ENCODE results near the gene SRXN1.

SRXN1 gene

DNA sequence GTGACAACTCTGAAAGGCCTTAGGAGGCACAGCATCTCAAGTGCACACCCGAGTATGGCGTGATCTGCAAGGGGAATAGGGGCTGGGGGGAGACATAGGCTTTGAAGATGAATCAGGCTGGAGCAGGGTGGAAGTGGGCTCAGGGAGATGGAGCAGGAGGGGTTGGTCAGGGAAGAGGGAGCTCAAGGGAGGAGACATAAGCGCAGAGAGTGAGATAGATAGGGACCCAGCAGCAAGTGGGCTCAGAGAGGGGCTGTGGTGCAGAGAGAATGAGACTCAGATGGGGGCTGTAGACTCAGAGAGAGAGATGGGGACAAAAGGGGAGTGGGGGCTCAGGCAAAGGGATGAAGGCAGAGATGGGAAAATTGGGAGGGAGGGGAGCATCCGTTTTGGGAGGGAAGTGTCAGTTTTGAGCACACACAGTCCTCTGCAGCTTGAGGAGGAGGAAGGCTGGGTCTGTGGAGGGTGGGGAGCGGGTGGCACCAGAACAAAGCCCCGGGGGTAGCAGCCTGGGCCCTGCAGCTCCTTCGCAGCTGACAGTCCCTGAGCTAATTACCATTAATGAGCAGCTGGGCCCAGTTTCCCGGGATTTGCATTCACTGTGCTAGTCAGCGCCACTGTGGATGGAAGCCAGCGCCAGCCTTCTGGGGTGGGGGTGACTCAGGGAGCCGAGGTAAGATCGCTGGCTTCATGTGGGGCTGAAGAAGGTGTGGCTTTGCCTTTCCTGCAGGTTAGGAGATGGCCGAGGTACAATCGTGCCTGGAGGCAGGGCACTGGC is 18.7 kb downstream of the SRXN1 start:
- no peak for DNase-seq

DNA sequence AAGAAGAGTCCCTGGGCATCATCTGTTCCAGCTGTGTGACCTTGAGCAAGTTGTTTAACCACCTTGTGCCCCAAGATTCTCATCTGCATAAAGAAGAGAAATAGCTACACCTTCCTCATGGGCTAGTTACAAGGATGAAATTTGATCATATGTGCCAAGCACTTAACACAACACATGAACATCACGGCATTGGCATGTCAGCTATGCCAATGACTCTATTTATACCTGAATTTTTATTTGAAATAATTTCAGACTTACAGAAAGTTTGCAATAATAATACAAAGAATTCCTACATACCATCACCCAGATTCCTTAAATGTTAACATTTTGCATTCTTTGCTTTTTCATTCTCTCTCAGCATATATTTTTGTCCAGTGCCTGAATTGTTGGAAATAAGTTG is 21.9 kb downstream of the SRXN1 start:
- DNase-seq = no peak

DNA sequence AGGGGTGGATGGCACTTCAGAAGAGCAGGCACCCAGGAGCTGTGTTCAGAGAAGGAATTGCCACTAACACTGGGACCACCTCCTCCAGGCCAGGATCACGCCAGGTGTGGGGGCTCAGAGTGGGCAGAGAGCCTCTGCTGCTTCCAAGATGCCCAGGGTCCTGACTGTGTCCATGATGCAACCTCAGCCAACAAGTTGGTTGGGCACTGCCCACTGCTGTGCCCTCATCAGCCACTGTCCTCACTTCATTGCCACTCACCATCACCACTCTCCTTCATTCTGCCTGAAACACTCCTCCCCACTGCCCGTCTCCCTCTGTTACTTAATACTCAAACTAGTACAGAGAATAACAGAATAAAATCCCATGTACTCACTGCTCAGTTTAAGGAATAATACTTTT is 26.4 kb downstream of the SRXN1 start:
- no peak for DNase-seq

DNA sequence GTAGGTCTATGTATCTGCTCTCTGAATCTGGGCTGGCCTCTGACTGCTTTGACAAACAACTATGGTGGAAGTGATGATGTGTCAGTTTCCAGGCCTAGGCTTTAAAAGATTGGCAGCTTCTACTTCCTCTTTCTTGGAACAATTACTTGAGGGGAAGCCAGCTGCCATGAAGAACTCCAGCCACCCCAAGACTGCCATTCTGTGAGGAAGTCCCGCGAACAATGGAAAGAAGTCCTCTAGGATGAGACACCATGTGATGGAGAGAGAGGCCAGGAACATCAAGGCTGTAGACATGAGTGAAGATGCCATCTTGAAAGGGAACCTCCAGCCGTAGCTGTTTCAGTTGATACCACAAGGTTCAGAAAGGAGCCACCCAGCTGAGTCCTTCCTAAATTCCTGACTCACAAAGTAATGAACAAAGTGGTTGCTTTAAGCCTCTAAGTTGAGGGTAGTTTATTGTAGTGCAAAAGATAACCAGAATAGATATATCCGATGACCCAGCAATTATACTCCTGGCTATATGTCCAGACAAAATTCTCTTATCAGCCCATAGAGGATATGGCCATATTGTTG is 27.6 kb downstream of the SRXN1 start:
- DNase-seq = no peak

DNA sequence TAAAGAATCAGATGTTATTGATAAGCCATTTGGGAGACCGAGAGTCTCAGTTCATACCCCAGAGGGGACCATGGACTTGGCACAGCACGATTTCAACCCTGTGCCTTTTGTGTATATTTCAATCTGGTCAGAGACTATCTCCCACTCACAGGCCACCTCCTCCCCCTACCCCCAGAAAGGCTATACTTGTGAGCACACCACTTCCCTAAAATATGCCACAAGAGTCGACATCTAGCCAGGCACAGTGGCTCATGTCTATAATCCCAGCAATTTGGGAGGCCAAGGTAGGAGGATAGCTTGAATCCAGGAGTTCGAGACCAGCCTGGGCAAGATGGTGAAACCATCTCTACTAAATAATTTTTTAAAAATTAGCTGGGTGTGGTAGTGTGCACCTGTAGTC is 29.3 kb downstream of the SRXN1 start:
- DNase-seq = no peak

DNA sequence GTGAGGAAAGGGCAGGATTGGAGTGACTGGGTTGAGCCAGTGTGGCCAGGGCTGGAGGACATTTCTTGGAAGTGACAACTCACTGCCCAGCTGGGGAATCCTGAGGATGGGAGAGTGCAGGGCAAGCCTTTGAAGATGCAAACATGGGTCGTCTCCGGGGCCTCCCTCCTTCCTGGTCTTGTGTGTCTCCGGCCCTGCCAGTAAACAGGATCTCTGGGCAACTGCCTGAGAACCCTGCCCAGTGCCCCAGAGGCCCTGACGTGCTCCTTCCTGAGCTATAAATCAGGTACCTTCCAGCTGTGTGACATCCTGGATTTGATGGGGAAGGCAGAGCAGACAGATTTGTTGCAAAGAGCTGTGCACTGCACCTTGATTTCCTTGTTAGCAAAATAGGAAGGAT is 30.0 kb downstream of the SRXN1 start:
- no peak for DNase-seq

DNA sequence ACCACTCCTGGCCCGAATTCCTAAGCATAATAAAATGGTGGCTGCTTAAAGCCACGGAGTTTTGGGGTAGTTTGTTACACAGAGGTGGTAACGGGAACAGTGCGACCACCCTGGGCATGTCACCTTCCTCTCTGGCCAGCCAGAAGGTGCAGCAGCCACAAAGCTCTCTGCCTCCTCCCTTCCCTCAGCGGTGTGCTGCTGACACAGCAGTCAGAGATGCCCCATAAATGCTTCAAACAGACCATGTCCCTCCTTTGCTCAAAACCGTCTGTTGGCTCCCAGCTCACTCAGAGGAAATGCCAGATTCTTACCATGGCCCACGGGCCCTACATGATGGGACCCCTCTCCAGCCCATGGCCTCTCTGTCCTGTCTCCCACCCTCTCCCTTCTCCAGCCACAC is 30.8 kb downstream of the SRXN1 start:
- DNase-seq = no peak

DNA sequence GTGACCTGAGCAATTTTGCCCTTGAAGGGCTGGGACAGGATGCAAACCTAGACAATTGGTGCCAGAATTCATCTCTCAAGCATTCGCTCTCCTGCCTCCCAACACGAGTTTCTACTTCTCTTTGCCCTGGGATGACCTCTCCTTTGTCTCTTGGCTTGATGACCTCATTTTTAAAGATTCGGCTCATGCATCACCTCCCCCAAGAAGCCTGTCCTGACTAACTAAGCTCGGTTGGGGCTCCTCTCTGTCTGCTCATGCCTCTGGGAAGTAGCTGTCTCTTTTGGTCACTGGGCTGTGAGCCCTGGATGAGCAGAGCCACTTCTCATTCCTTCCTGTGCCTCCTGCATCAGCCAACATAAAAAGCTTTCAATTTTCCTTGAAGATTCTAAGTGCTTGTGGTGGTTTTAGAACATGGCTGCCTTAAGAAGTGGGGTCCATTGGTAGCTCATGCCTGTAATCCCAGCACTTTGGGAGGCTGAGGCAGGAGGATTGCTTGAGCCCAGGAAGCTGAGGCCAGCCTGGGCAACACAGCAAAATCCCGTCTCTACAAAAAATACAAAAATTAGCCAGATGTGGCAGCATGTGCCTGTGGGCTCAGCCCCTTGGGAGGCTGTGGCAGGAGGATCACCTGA is 31.8 kb downstream of the SRXN1 start:
- DNase-seq = no peak

DNA sequence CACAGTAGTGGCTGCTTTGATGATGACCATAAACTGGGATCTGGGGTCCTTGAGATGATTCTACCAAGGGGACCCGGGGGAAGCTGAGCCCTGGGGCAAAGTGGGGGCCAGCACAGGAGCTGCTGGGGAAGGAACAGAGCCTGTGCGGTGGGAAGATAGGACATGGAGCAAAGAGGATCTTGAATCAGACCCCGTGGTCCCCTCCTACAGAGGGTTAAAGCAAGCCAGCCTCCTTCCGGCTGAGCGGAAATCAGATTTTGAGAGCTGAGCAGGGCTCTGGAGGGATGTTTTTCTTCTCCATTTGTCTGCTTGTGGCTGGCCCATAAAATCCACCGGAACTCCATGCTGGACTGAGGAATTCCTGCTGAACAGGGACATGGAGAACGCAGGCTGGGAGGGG is 32.8 kb downstream of the SRXN1 start:
- DNase-seq = no peak

DNA sequence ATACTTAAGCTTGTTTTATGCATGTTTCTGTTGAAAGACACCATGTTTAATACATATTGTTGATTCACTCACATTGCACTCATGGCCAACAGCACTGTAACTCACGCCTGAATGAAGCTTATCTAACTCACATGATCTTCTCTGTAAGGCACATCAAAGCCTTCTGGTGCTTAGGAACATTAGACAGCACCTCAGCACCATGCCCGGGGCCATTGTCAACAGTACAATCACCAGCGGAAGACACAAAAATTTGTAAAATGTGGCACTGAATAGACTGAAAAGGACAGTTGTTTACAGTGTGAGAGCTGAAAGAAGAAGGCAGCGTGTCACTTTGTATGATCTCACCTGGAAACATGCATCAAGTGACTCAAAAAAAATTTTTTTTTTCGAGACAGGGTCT is 34.0 kb downstream of the SRXN1 start:
- DNase-seq = no peak

DNA sequence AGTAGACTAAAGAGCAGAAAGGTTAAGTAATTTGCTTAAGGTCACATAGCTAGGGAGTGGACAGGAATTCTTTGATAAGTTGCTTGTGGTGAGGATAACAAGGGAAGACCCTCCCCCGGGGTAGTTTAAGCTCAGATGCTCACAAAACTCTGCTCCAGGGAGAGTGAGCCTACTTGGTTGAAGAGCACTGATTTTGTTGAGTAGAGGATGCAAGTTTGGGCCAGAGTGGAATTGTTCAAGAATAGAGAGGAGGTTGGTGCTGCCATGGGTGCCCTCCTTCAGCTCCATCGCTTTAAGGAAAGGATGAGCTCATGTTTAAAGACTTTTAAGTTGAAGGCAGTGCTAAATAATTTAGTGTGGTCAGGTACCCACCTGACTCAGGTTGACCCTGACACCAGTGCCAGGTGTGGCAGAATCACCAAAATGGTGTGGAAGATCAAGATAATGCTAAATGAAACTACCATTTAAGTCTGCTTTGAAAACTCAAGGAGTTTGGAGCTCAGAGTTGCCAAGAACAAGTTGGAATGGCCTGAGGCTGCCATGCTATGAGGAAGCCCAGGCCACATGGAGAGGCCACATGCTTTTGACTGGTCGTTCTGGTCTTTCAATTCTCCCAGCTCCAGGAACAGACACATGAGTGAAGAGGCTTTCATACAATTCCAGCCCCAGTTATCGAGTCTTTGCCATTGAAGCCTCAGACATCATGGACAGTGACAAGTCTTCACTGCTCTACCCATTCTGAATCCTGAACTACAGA is 34.9 kb downstream of the SRXN1 start:
- DNase-seq = no peak

DNA sequence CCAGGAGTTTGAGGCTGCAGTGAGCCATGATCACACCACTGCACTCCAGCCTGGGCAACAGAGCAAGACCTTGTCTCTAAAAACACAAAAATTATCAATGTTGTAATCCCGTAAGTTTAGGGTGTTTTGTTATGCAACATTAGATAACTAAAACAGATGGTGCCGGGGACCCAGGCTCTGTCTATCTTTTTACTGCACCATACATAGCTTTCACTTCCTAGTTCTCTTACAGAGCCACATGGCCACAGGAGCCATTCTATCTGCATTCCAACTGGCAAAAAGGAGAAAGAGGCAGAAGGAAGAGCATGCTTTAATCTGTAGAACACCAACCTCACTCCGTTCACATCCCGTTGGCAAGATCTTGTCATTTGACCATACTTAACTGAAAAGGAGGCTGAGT is 37.5 kb downstream of the SRXN1 start:
- no peak for DNase-seq

DNA sequence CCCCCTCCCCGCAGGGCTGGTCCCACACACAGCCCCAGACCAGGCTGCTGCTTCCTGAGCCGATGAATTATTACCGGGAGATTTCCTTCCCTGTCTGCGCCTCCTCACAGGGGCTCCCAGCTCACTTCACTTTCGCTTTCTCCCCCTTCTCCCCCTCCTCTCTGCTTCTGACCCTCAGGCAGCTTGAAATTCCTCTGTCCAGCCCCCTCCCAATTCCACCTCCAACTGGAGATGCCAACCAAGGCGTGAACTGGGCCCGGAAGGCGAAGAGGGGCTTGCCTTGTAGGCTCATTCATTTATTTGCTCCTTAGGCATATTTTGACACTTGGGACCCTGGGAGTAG is 41.2 kb downstream of the SRXN1 start:
- no peak for DNase-seq

DNA sequence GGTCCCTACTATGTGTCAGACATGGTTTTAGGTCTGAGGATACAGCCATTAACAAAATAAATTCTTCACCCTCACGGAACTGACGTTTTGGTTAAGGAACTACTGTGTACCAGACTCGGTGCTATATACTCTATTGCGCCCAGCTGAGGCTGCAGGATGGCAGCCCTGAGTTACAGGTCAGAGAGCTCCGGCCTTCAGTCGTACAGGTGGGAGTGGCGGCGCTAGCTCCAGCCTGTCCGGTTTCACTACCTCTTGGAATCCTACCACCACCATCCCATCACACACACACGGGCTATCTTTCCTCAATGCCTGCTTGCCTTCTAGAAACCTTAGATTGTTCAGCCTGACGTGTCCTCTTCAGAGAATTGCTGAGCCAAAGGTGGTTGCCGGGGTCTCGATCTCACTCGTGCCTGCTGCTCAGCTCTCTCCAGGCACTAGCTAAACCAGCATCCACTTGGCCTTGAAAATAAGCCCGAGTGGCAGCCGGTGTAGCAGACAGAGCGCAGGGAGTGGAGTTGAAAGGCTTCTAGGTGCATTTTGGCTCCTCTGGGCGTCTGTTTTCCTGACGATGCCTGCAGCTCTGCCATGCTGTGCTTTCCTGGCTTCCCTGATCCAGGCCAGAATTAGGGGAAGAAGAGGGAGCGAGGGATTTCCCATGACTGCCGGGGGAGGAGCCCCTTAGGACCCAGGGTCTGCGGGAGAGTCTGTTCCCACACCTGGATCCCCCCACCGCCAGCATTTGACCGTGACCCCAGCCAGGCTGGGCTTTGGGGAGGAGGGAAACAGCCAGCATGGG is 41.8 kb downstream of the SRXN1 start:
- DNase-seq = no peak

DNA sequence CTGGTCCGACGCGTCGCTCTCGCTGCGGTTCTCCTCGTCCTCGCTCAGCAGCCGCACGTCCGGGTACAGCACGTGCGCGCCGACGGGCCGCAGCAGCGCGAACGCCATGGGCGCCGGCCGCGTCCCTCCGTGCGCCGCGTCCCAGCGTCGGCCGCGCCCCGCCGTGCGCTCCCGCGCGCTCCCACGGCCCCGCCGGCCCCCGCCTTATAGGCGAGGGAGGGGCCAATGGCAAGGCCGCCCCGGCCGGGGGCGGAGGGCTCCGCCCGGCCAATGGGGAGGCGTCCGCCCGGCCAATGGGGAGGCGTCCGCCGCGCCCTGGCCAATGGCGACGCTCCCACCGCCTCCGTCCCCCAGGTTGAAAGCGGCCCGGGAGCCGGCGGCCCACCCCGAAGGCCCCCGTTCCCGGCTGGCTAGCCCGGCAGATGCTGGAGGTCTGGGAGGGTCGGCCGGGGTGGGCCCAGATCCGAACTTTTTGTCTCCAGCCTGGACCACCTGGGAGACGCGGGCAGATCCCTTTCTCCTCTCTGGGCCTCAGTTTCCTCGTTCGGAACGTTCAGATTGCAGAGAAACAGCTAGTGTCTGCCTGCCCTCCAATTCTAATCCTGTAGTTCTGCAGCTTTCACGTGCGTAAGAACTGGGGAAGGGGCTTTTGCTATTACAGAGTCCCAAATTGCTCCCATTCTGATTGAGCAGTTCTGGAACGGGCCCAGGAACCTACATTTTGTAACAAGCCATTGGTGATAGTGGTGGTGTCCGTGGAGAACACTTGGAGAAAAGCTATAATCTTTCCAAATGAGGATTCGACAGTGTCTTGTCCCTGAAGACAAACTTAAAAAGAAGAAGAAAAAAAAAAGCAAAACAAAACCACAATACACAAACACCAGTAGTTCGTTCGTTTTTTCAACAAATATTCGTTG is 42.6 kb downstream of the SRXN1 start, which contains the start of gene TCF15:
TSS of gene TCF15 (minus strand) at position 180 of the 917 bp plus-strand sequence. CDS start at position 108, 72 bp downstream.
- DNase-seq = no peak

DNA sequence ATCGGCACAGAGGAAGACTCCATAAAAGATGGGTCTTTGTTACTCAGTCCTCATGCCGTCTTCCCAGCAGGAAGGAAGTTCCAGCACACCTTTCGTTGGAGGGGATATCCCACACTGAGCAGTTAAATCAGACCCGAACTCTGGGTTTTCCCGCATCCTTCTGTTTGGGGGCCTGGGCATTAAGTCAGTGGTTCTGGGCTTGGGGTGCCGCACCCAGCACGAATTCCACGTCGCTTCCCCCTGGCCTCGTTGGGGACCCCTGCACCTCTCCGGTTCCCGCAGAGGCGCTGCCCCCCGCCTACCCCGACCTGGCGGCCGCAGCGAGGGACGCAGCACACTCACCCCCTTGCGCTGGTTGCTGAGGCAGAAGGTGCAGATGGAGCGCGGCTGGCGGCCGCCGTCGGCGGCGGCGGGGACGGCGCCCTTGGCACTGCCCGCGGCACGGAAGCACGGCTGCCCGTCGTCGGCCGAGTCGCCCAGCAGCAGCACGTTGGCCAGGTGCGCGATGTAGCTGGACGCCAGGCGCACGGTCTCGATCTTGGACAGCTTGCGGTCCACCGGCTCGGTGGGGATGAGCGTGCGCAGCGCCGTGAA is 43.5 kb downstream of the SRXN1 start:
- no peak for DNase-seq

DNA sequence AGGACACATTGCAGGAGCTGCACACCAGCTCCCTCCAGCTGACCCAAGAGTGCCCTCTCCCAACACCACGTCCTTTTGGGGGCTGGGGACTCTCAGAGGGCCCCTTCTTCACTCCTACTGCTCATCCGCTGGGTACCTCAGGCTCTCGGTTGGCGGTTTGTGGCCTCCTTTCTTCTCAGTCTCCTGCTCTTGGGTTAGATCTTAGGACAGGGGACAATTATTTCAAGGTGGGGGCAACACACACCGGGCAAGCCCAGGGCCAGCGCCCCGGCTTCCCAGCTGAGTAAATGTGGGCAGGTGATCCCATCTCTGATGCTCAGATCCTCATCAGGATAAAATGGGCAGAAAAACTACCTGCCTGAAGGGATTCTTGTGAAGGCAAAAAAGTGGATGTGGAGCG is 44.0 kb downstream of the SRXN1 start:
- DNase-seq = no peak

DNA sequence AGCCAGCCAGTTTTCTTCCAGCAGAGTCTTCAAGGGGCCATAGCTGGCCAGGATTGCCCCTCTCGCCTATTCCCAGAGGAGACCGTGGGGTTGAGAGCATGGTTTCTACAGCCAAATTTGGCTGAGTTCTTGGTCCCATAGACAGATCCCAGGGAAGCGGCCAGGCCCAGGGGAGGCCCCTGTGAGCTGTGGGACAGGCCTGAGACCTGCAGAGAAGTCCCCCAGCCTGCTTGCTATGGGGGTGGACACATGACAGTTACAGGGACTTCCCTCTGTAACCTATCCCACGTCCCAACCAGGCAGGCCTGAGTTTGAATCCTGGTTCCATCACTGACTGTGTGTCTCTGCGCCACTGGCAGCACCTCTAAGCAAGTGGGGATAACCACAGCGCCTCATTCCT is 45.5 kb downstream of the SRXN1 start:
- DNase-seq = no peak

DNA sequence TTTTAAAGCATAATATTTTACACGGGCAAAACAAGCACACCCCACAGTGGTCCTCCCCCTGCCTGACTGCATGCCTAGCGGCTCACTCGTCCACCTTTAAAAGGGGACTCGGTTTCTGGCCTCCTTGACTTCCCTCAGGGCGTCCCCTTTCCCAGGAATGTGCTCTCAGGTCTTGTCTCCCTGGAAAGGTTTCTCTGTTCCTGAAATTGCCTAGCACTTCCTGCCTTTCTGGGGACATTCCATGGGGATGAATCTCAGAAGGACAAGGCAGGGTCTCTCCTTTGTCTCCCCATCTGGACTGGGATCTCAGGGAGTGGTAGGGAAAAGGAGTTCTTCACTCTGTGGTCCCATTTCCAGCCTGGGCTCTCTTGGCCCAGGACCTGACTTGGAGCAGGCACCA is 47.8 kb downstream of the SRXN1 start:
- DNase-seq = no peak

DNA sequence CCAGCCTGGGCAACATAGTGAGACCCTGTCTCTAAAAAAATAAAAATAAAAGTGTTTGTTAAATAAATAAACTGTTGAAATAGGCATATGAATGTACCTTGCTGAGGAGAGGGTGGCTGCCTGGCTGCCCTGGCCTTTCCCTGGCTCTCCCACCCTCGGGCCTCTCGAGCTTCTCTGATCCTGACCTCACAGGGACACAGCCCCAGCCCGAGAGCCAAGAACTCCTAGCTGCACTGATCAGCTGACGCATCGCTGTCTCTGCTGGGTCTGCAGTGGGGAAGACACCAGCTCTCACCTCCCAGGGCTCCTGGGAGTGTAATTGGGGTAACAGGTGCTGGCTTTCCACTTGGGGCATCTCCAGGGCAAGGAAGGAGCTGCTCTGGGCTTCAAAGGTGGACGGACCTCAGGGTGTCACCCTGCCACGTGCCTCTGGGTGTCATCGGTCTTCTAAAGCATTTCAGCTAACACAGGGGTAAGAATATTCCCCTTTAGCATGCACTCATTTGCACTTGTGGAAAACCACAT is 49.8 kb downstream of the SRXN1 start:
- no peak for DNase-seq
